OCI-LY1 (cell line): ENCODE data around the gene CYB5R2.

ENCODE experiments used
- CTCF ChIP-seq: fragments of 200-600 bp; sonication (generic), shearing (Covaris generic); IDR thresholded peaks from 2 replicates; pipeline ENCODE4 v1.5.1; 2017; ENCODE audit warnings: mild to moderate bottlenecking, antibody characterized with exemption, low read length, moderate library complexity, mixed read lengths
- EZH2 ChIP-seq: fragments of 200-600 bp; sonication (generic), shearing (Covaris generic); IDR thresholded peaks from 2 replicates; pipeline ENCODE4 v1.8.0; 2017; ENCODE audit warnings: borderline replicate concordance, mixed run types, mild to moderate bottlenecking, antibody characterized with exemption, low read length, moderate library complexity, mixed read lengths

GRCh38 chr11:7696424-7696823 lies 23.1 kb upstream of the CYB5R2 start:
- no peak for TF ChIP-seq CTCF
- no peak for TF ChIP-seq EZH2
